Esophagus muscularis mucosa (tissue), 4 donors: ENCODE results near the gene DGKB. TPM values are rescaled to one million over a fixed set of nuclear protein-coding genes. Genes with fewer than 3 reads are reported as not detected.
A peak's percentile ranks its signal among the peaks of the same experiment; 100 is the strongest.

ENCODE experiments used
- DNase-seq: peaks from one replicate; pipeline ENCODE4 v3.0.0-alpha.2; 2017; ENCODE audit errors: extremely low spot score
- H3K27ac ChIP-seq, 4 donors: fragments of 200-600 bp; sonication (generic); replicated peaks in 1 of 4; 1 replicate in 3 of 4; 2 replicates in 1 of 4; pipeline ENCODE4 v1.5.1; 2016 to 2019; ENCODE audit warnings: mild to moderate bottlenecking in 1 of 4
- H3K27me3 ChIP-seq, 4 donors: fragments of 200-600 bp; sonication (generic); one replicate each; pipeline versions ENCODE4 v1.5.1 to v1.6.0; 2016 to 2019
- H3K36me3 ChIP-seq, 4 donors: fragments of 200-600 bp; sonication (generic); one replicate each; pipeline ENCODE4 v1.5.1; 2016 to 2019
- H3K4me1 ChIP-seq, 4 donors: fragments of 200-600 bp; sonication (generic); one replicate each; pipeline ENCODE4 v1.5.1; 2016 to 2019
- H3K4me3 ChIP-seq, 4 donors: fragments of 200-600 bp; sonication (generic); 1 replicate in 2 of 4; 2 replicates in 2 of 4; pipeline ENCODE4 v1.5.1; 2016 to 2019; ENCODE audit warnings: mild to moderate bottlenecking in 4 of 4, moderate library complexity in 1 of 4
- H3K9me3 ChIP-seq, 4 donors: fragments of 200-600 bp; sonication (generic); 1 replicate in 3 of 4; 2 replicates in 1 of 4; pipeline ENCODE4 v1.5.1; 2016 to 2019
- EP300 ChIP-seq: sonication (generic); formaldehyde crosslinking; IDR thresholded peaks from one replicate; pipeline ENCODE4 v1.6.1; 2017; ENCODE audit warnings: antibody characterized with exemption
- POLR2A ChIP-seq: fragments of 450-650 bp; IDR thresholded peaks from one replicate; pipeline ENCODE4 v1.6.1; 2017; ENCODE audit warnings: antibody characterized with exemption, moderate library complexity, mild to moderate bottlenecking, low read depth
- POLR2AphosphoS5 ChIP-seq, 2 donors: sonication (generic); formaldehyde crosslinking; IDR thresholded peaks; one replicate each; pipeline ENCODE4 v1.6.1; 2017; ENCODE audit warnings: antibody characterized with exemption in 2 of 2
- WGBS: methylation state at CpG from one replicate; pipeline ENCODE4 v1.1.5; 2018; 5-methylcytosine and 5-hydroxymethylcytosine counted together
- intact Hi-C: fragments of 100-400 bp; cut with DNase I; formaldehyde crosslinking; loops from one replicate; pipeline ENCODE4 v1.15.1; 2023
- total RNA-seq, 4 donors: library from RNA; depleted of rRNA; stranded (reverse); fragments of >200 nt; gene quantifications; one replicate each; pipeline versions ENCODE4 v1.1.0 to v1.2.1, GENCODE V29; 2016
- TF ChIP-seq, protein P1 (sequence below), 3 experiments: fragments of 200-600 bp in 2 of 3; fragments of 450-650 bp in 1 of 3; sonication (generic) in 2 of 3; IDR thresholded peaks; one replicate each; pipeline ENCODE4 v1.5.1; 2017 to 2019; ENCODE audit warnings: antibody characterized with exemption in 3 of 3, mild to moderate bottlenecking in 2 of 3, moderate library complexity in 1 of 3

Gene DGKB
- 10 to 100 TPM; 10.4 to 18.5 (median 16.0) TPM for total RNA-seq

DNA sequence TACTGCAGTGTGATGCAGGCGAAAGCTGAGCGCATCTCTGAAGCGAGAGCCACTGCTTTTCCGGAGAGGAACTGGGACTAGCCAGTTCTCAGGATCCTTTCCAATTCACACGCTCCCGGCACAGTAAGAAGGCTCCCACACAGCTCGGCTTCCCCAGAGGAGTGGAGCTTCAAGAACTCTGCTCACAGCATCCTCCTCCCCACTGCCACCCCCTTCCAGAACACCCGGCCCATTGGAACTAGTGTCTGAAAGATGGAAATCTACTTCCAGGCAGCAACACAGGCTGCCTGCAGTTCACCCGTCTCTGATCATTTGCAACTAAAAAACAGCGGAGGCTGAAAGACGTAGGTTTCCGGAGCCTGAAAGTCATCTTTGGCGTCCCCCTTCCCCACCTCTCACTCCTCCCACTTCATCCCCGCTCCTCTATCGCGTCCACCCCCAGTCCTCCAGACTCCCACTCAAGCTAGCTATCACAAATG lies at the start of gene DGKB:
Gene DGKB (minus strand): TSS at position 163 of the 479 bp plus-strand sequence.
- H3K27me3 ChIP-seq: no peaks in the 10 kb centered on the region
- peak within 1 kb of the TSS; percentile 54 to 68 (median 62) for H3K4me3 ChIP-seq

DNA sequence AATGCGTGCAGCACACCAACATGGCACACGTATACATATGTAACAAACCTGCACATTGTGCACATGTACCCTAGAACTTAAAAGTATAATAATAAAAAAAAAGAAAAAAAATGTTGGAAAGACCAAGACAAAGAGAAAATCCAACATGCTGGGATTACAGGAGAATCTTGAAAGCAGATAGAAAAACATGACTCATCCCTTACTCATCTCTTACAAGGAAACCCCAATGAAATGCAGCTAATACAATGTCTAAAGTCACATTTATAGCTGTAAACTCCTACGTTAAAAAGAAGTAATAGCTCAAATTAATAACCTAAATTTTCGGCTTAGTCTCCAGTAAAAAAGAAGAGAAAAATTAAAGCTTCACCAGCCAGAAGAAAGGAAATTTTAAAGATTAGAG lies 47.5 kb upstream of the DGKB start:
- no peaks in the 10 kb centered on the region for H3K9me3 ChIP-seq
- no peaks in the 10 kb centered on the region for H3K36me3 ChIP-seq
- no peak for DNase-seq
- H3K4me1 ChIP-seq: no peaks in the 10 kb centered on the region
- no peak overlapping the region for H3K4me3 ChIP-seq
- no peak overlapping the region for H3K27ac ChIP-seq
- 95% methylated on average over 4 of the region's 4 CpGs for WGBS
- no peaks in the 10 kb centered on the region for H3K27me3 ChIP-seq
- no peak for TF ChIP-seq POLR2AphosphoS5 (IDR thresholded peaks at IDR 0.05)
- TF ChIP-seq EP300: no peak
- no peak for TF ChIP-seq POLR2A
- TF ChIP-seq, protein P1, sequence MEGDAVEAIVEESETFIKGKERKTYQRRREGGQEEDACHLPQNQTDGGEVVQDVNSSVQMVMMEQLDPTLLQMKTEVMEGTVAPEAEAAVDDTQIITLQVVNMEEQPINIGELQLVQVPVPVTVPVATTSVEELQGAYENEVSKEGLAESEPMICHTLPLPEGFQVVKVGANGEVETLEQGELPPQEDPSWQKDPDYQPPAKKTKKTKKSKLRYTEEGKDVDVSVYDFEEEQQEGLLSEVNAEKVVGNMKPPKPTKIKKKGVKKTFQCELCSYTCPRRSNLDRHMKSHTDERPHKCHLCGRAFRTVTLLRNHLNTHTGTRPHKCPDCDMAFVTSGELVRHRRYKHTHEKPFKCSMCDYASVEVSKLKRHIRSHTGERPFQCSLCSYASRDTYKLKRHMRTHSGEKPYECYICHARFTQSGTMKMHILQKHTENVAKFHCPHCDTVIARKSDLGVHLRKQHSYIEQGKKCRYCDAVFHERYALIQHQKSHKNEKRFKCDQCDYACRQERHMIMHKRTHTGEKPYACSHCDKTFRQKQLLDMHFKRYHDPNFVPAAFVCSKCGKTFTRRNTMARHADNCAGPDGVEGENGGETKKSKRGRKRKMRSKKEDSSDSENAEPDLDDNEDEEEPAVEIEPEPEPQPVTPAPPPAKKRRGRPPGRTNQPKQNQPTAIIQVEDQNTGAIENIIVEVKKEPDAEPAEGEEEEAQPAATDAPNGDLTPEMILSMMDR (IDR thresholded peaks at IDR 0.05): no peak
- intact Hi-C loops: no loop called here

More for the DNA sequence above, at the start of gene DGKB:
- 1% methylated on average over 12 of the region's 16 CpGs for WGBS
- TF ChIP-seq POLR2AphosphoS5 (IDR thresholded peaks at IDR 0.05) (peak in 1 of 2 donors; percentile 52), EP300 (no peak)
- no peak for DNase-seq
- Histone ChIP-seq H3K9me3 (no peaks in the 10 kb centered on the region), H3K36me3 (no peaks in the 10 kb centered on the region), H3K27ac (peak within 1 kb of the TSS; percentile 73 to 83 (median 80)), H3K4me1 (peaks cover 0 to 40% (median 28%) of the 10 kb centered on the region in 4 donors)
- intact Hi-C loops: loop anchor here (10.0 kb wide), 2 partner anchors 112 to 178 kb away; no protein-coding TSS in a partner anchor

DNA sequence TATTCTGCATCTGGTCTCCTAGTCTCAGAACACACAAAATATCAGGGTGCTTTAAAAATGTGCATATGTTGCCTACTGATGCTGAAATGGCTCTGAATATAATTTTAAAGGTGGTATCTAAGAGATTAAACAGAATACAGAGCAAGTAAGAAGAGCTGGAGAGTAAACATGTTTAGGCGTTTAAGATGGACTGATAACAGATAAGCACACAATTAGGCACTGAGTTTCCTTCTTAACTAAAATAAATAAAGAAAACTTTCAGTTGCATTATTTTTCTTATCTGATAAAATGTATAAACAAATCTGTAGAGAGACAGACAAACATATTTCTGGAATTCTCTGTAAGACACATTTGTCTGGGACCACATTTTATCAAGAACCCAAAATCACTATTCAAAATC lies 35.6 kb upstream of the DGKB start:
- Histone ChIP-seq H3K27me3 (no peaks in the 10 kb centered on the region), H3K4me1 (peaks cover 0 to 8% (median 7%) of the 10 kb centered on the region in 4 donors), H3K4me3 (no peak overlapping the region), H3K9me3 (no peaks in the 10 kb centered on the region), H3K27ac (no peak overlapping the region), H3K36me3 (no peaks in the 10 kb centered on the region)
- no peak for DNase-seq
- no peak for TF ChIP-seq POLR2A
- TF ChIP-seq, protein P1 (IDR thresholded peaks at IDR 0.05): no peak
- no peak for TF ChIP-seq POLR2AphosphoS5 (IDR thresholded peaks at IDR 0.05)
- TF ChIP-seq EP300: no peak
- 79% methylated on average over 1 of the region's 1 CpG for WGBS
- intact Hi-C loops: no loop called here

DNA sequence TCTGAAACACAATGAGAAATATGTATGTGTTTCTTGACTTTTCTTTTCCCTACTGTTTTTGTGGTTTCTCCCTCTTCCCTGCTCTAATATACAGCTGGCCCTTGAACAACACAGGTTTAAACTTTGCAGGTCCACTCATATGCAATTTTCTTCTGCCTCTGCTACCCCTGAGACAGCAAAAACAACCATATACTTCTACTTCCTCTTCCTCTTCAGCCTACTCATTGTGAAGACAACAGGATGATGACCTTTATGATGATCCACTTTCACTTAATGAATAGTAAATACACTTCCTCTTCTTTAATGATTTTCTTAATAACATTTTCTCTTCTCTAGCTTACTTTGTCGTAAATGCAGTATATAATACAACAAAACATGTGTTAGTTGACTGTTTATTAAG lies 35.0 kb upstream of the DGKB start:
- no peaks in the 10 kb centered on the region for H3K27me3 ChIP-seq
- intact Hi-C loops: no loop called here
- no peaks in the 10 kb centered on the region for H3K9me3 ChIP-seq
- H3K4me1 ChIP-seq: peaks cover 0 to 8% (median 7%) of the 10 kb centered on the region in 4 donors
- H3K36me3 ChIP-seq: no peaks in the 10 kb centered on the region
- WGBS: 88% methylated on average over 1 of the region's 1 CpG
- no peak for DNase-seq
- no peak overlapping the region for H3K4me3 ChIP-seq
- H3K27ac ChIP-seq: no peak overlapping the region
- no peak for TF ChIP-seq POLR2A
- TF ChIP-seq, protein P1 (IDR thresholded peaks at IDR 0.05): no peak
- no peak for TF ChIP-seq POLR2AphosphoS5 (IDR thresholded peaks at IDR 0.05)
- TF ChIP-seq EP300: no peak

DNA sequence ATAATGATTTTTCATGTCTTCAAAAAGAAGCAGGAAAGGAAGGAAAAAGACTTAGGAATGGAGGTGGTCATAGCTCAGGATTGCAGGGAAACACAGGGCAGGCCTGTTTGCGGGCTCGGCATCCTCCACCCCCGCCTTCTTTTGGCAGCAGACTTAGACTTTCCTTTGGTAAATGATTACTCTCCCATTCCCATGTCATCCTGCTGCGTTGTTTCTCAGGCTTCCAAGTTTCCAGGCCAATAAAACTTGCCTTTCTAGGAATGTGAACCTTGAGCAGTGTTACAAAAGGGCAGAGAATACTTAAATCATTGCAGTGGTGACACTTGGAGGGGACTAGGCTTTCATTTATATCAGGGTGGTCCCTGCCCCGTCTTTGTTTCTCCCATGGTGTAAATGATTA lies 34.0 kb upstream of the DGKB start:
- no peak for DNase-seq
- 36% methylated on average over 5 of the region's 5 CpGs for WGBS
- Histone ChIP-seq H3K9me3 (no peaks in the 10 kb centered on the region), H3K36me3 (no peaks in the 10 kb centered on the region), H3K27me3 (no peaks in the 10 kb centered on the region), H3K27ac (no peak overlapping the region), H3K4me3 (no peak overlapping the region), H3K4me1 (peaks cover 0 to 8% (median 7%) of the 10 kb centered on the region in 4 donors)
- intact Hi-C loops: no loop called here
- TF ChIP-seq POLR2A (no peak), EP300 (no peak), POLR2AphosphoS5 (IDR thresholded peaks at IDR 0.05) (no peak)
- TF ChIP-seq, protein P1 (IDR thresholded peaks at IDR 0.05): no peak
